ENCODE data around the gene NEDD4.
"Not testable (repeated sequence)": the region's sequence is repeated elsewhere in the genome, so short reads cannot be mapped to it uniquely, and the experiment has no call there.

The NEDD4 gene

GRCh38 chr15:56019819-56020486, 26.5 kb upstream of the NEDD4 start:
- DNase-seq (ENCODE audit: low read depth) = no peak
- no peak overlapping the region for H3K4me3 ChIP-seq (replicated peaks; ENCODE audit: low read depth, low read length)
- TF ChIP-seq CTCF (IDR thresholded peaks at IDR 0.05; ENCODE audit: low read length, missing control alignments) = no peak

GRCh38 chr15:56019060-56019793, 25.8 kb upstream of the NEDD4 start:
- H3K4me3 ChIP-seq (replicated peaks; ENCODE audit: low read depth, low read length) = no peak overlapping the region
- DNase-seq (ENCODE audit: low read depth) = no peak
- no peak for TF ChIP-seq CTCF (IDR thresholded peaks at IDR 0.05; ENCODE audit: low read length, missing control alignments)

GRCh38 chr15:56017920-56018319, 24.5 kb upstream of the NEDD4 start:
- peak; percentile 30 for TF ChIP-seq CTCF (IDR thresholded peaks at IDR 0.05; ENCODE audit: low read length, missing control alignments)
- peak; percentile 6 for DNase-seq (ENCODE audit: low read depth)
- no peak overlapping the region for H3K4me3 ChIP-seq (replicated peaks; ENCODE audit: low read depth, low read length)

- TF ChIP-seq CTCF (IDR thresholded peaks at IDR 0.05; ENCODE audit: low read length, missing control alignments) = no peak
- no peak overlapping the region for H3K4me3 ChIP-seq (replicated peaks; ENCODE audit: low read depth, low read length)
- DNase-seq (ENCODE audit: low read depth) = no peak
Measured at GRCh38 chr15:56017511-56017910, 24.1 kb upstream of the NEDD4 start.

GRCh38 chr15:56016281-56016680, 22.9 kb upstream of the NEDD4 start:
- no peak overlapping the region for H3K4me3 ChIP-seq (replicated peaks; ENCODE audit: low read depth, low read length)
- no peak for TF ChIP-seq CTCF (IDR thresholded peaks at IDR 0.05; ENCODE audit: low read length, missing control alignments)
- DNase-seq (ENCODE audit: low read depth) = no peak

GRCh38 chr15:56014677-56015076, 21.3 kb upstream of the NEDD4 start:
- no peak for TF ChIP-seq CTCF (IDR thresholded peaks at IDR 0.05; ENCODE audit: low read length, missing control alignments)
- DNase-seq (ENCODE audit: low read depth) = no peak
- H3K4me3 ChIP-seq (replicated peaks; ENCODE audit: low read depth, low read length) = no peak overlapping the region

- not testable (repeated sequence) for DNase-seq (ENCODE audit: low read depth)
Measured at GRCh38 chr15:56007053-56007452, 13.6 kb upstream of the NEDD4 start.

GRCh38 chr15:56006371-56006770, 13.0 kb upstream of the NEDD4 start:
- peak; percentile 29 for DNase-seq (ENCODE audit: low read depth)

More at GRCh38 chr15:56007053-56007452, 13.6 kb upstream of the NEDD4 start:
- peak overlapping the region; percentile 22 for H3K4me3 ChIP-seq (replicated peaks; ENCODE audit: low read depth, low read length)

GRCh38 chr15:56004281-56004680, 10.9 kb upstream of the NEDD4 start:
- H3K4me3 ChIP-seq (replicated peaks; ENCODE audit: low read depth, low read length); DNase-seq (ENCODE audit: low read depth): not testable (repeated sequence)

More at GRCh38 chr15:56006371-56006770, 13.0 kb upstream of the NEDD4 start:
- H3K4me3 ChIP-seq (replicated peaks; ENCODE audit: low read depth, low read length) = peak overlapping the region; percentile 22

GRCh38 chr15:56003777-56004176, 10.4 kb upstream of the NEDD4 start:
- DNase-seq (ENCODE audit: low read depth) = peak; percentile 11
- not testable (repeated sequence) for H3K4me3 ChIP-seq (replicated peaks; ENCODE audit: low read depth, low read length)

- not testable (repeated sequence) for H3K4me3 ChIP-seq (replicated peaks; ENCODE audit: low read depth, low read length); DNase-seq (ENCODE audit: low read depth)
Measured at GRCh38 chr15:56003277-56003676, 9.9 kb upstream of the NEDD4 start.
